Measurements from ENCODE around the gene ZNF189.

DNA sequence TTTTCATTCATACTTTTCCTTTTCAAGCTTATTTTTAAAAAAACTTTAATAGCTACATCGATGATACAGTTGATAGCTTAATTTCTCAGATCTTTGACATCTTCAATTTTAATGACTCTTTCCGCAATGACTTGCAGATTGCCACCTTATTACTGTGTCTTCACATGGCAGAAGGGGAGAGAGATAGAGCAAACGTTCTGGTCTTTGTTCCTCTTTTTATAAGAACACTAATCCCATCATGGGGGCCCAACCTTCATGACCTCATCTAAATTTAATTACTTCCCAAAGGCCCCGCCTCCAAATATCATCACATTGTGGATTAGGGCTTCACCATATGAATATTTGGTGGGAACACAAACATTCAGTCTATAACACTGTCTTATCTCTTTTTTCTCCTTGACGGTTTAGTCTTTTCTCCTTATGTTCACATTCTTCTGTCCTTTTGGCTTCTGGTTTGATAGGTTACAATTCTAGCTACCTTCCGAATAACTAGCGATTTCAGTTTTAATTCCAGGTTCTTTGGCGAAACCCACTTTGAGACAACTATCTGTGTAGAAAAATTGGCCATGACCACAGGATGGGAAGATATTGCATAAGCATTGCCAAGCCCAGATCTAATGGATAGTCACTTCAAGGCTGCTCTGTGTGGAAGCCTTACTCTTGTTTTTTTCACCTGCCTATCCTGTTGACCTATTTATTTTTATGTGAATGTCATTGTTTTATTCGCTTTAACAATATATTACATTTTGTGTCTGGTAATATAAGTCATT is 5.0 kb downstream of the ZNF189 start:
- TF ChIP-seq, protein P1, sequence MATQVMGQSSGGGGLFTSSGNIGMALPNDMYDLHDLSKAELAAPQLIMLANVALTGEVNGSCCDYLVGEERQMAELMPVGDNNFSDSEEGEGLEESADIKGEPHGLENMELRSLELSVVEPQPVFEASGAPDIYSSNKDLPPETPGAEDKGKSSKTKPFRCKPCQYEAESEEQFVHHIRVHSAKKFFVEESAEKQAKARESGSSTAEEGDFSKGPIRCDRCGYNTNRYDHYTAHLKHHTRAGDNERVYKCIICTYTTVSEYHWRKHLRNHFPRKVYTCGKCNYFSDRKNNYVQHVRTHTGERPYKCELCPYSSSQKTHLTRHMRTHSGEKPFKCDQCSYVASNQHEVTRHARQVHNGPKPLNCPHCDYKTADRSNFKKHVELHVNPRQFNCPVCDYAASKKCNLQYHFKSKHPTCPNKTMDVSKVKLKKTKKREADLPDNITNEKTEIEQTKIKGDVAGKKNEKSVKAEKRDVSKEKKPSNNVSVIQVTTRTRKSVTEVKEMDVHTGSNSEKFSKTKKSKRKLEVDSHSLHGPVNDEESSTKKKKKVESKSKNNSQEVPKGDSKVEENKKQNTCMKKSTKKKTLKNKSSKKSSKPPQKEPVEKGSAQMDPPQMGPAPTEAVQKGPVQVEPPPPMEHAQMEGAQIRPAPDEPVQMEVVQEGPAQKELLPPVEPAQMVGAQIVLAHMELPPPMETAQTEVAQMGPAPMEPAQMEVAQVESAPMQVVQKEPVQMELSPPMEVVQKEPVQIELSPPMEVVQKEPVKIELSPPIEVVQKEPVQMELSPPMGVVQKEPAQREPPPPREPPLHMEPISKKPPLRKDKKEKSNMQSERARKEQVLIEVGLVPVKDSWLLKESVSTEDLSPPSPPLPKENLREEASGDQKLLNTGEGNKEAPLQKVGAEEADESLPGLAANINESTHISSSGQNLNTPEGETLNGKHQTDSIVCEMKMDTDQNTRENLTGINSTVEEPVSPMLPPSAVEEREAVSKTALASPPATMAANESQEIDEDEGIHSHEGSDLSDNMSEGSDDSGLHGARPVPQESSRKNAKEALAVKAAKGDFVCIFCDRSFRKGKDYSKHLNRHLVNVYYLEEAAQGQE (IDR thresholded peaks at IDR 0.05; ENCODE audit: insufficient replicate concordance, low read depth), result no peak
- TF ChIP-seq, protein P2, sequence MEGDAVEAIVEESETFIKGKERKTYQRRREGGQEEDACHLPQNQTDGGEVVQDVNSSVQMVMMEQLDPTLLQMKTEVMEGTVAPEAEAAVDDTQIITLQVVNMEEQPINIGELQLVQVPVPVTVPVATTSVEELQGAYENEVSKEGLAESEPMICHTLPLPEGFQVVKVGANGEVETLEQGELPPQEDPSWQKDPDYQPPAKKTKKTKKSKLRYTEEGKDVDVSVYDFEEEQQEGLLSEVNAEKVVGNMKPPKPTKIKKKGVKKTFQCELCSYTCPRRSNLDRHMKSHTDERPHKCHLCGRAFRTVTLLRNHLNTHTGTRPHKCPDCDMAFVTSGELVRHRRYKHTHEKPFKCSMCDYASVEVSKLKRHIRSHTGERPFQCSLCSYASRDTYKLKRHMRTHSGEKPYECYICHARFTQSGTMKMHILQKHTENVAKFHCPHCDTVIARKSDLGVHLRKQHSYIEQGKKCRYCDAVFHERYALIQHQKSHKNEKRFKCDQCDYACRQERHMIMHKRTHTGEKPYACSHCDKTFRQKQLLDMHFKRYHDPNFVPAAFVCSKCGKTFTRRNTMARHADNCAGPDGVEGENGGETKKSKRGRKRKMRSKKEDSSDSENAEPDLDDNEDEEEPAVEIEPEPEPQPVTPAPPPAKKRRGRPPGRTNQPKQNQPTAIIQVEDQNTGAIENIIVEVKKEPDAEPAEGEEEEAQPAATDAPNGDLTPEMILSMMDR (IDR thresholded peaks at IDR 0.05; ENCODE audit: insufficient read depth, low read length), result no peak
- no peak for TF ChIP-seq POLR2AphosphoS5 (IDR thresholded peaks at IDR 0.05; ENCODE audit: low read depth)
